HG03103 (cell line): ENCODE measurements around the gene GUCY2C.

Experiments
- ATAC-seq: cut with Tn5 transposase; IDR thresholded peaks from one replicate; pipeline ENCODE4 v1.9.1; 2021; ENCODE audit warnings: low read depth; ENCODE audit not compliant: unreplicated experiment

GUCY2C gene

DNA sequence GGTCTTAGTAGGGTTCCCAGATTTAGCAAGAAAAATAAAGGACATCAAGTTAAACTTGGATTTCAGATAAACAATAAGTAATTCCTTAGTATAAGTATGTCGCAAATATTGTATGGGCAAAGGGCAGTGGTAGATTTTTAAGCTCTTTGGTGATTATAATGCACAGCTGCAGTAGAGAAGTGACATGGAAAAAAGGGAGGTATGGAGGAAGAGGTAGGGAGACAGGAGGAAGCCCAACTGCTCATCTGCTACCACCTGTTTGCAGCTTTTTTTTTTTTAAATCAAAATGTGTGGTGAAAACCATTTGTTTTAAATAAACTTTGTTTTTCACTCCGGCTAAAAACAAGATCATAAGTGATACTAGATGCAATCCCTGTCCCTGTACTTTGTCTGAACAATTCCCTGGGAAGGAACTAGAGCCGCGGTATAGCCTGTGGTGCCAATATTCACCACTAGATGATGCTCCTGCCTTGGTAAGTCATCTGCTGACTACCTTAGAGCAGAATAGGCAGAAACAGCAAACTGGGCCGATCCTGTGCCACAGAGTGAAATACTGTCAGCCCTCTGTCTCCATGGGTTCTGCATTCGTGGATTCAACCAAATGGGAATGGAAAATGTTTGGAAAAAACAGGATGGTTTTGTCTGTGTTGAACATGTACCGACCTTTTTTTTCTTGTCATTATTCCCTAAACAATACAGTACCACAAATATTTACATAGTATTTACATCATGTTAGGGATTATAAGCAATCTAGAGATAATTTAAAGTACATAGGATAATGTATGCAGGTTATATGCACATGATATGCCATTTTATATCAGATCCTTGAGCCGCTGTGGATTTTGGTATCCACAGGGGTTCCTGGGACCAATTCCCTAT is 66.3 kb downstream of the GUCY2C start:
- ATAC-seq = peak; percentile 99

DNA sequence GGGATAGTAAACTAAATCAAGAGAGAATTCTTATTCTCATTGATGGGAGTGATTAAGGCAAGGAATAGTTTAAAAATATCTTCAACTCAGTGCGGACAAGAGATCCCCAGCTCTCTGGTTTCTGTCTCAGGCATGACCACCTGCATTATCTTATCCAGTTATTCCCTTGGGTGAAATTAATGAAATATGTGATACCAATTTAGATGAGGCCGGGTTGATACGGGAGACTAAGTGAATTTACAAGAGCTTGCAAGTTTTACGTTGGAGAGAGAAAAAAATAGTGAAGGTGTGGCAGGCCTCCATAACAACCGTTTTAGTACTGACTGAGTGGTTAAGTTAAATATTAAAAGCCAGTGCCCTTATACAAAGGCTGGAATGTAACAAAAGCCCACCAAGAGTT is 67.6 kb downstream of the GUCY2C start:
- no peak for ATAC-seq

DNA sequence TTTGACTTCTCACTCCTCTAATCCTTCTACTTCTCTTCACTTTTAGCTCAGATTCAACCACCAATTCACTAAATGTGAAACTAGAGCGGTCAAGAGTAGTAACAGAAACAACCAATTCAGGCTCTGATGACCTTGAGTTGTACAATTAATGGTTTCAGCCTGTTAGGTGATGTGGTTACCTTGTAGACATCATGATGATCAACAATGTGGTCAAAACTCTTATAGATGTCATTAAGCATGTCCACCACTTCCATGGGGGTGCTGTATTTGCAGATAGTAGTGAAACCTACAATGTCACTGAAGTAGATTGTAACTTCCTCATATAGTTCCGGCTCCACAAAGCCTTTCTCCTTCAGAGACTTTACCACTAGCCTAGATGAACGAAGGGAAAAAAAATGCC is 74.6 kb downstream of the GUCY2C start:
- peak; percentile 64 for ATAC-seq

DNA sequence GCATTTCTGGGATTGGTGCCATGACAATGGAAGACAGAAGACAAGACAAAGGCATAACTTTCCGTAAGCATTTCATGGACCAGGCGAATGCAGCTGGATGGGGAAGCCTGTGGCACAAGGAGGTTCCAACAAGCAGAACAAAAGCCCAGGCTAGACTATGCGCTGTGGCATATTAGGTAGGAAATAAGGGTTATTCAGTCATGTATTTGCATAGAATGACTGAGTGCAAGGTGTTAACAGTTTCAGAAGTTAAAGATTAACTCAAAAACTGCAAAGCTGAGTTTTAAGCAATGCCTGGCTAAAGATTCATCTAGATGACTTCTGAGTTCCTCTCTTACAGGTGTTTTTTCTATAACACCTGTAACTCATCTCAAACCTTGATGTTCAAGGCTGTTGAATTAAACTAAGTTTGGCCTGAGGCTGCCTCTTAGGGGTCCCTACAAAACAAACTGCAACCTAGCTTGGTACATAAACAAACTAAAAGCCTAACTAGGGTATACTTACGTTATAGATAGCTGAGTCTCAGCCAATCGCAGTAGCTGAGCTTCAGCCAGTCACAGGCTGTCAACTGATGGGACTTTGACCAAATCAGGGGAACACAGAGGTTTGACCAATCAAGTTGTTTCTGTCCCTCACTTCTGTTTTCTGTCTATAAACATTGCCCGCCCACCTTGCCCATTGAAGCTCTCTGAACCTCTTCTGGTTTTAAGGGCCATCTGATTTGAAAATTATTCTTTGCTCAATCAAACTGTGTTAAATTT is 76.5 kb downstream of the GUCY2C start:
- no peak for ATAC-seq

DNA sequence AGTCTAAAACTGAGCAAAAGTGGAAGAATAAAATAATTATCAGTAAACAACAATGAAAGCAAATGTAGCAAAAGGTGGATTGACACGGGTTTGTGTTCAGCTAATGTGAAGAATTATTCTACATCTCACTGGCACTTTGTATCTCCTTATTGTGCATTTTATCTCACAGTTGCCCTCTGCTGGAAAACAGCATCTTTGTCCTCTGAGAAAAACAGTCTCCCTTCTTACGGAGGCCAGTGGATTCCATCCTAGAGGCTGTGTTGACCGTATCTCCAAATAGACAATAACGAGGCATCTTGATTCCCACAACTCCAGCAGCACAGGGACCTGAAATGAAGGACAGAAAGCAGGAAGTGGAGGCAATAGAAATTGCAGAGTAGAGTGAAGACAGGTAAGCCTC is 77.4 kb downstream of the GUCY2C start:
- ATAC-seq = no peak

GRCh38 chr12:14614704-14615121 is 81.7 kb downstream of the GUCY2C start:
- ATAC-seq = peak; percentile 46

DNA sequence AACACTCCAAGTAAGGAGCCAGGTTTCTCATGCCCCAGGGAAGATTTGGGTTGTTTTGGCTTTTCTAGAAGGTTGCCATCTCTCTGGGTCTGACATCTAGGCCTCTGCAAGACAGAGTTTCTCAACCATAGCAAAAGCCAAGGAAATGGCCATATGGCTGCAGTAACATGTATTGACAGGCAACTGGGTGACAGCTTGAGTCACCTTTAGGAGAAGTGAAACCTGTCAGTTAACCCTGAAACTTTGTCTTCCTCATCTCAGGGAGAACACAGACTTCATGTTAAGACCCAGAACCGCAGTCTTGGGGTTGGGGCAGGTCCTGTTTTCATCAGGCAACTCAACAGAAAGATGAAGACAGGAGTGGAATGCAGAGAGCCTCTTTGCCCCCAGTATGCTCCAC is 82.7 kb downstream of the GUCY2C start:
- peak; percentile 91 for ATAC-seq

DNA sequence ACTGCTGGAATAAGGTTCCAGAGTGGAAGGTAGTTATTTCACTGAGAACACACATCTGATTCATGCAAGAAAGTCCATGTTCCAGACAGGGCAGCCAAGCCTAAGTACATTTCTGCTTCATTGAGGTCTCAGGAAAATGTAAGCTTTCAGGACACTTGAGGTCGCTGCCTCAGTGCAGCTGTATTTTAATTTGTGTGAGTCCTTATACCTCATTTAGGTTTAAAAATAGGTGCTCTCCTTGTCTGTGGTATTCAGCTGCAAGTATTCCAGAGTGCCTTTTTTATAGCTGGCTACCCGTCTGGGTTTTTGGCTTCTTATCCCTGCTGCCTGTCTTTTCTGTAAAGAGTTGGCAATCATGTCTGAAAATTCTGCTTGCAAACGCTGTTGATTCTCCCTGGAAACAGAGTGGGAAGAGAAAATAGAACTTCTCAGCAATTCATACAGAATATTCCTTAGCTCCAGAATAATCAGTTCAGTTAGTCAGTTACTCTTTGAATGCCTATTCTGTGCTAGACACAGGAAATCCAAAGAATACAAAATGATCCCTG is 83.4 kb downstream of the GUCY2C start:
- ATAC-seq = no peak

- no peak for ATAC-seq
Measured at GRCh38 chr12:14612250-14612649, 84.1 kb downstream of the GUCY2C start.

GRCh38 chr12:14611640-14612203 is 84.7 kb downstream of the GUCY2C start:
- ATAC-seq = no peak

- no peak for ATAC-seq
Measured at GRCh38 chr12:14607568-14607967, 88.8 kb downstream of the GUCY2C start.

- no peak for ATAC-seq
Measured at GRCh38 chr12:14605401-14605989, 90.9 kb downstream of the GUCY2C start.

GRCh38 chr12:14601692-14602478 is 94.5 kb downstream of the GUCY2C start:
- no peak for ATAC-seq

- no peak for ATAC-seq
Measured at GRCh38 chr12:14597480-14597879, 98.9 kb downstream of the GUCY2C start.

GRCh38 chr12:14591719-14592118 is 104.7 kb downstream of the GUCY2C start:
- no peak for ATAC-seq

GRCh38 chr12:14589169-14590004 is 107.0 kb downstream of the GUCY2C start:
- no peak for ATAC-seq

DNA sequence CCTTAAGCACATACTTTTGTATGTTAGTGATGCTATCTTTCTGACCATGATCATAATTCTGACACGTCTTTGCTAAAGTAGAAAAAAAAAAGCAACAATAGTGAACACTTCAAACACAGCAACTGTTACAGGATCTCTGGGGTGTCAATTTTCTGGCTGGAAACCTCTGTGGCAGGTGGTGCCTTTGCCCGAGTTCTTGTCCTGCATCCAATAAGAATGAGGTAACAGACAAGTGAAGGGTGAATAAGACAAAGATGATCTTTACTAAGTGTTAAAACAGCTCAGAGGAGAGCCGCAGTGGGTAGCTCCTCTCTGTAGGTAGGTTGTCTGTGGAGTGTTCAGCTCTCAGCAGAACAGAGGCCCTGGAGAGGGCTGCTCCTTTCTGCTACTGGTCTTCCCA is 107.8 kb downstream of the GUCY2C start:
- ATAC-seq = no peak

- ATAC-seq = no peak
Measured at GRCh38 chr12:14578646-14579045, 117.8 kb downstream of the GUCY2C start.

DNA sequence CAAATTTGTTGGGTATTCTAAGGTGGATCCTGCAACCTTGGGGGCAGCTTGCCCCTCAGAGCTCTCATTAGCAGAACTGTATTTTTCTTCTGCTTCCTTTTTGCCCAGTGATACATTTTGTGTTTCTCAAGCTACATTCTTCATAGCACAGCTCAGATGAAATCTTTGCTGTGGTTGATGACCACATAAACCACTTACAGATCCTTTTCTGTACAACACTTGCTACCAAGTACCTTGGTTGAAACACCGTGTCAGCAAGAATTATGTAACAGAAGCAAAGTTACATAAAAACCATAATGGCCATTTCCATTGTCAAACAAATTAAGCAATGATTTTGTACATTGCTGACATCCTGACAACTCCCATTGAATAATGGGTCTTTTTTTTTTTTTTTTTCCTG is 119.1 kb downstream of the GUCY2C start:
- no peak for ATAC-seq
